NCI-H2081 (cell line): ENCODE results near the gene NPAS3.

ENCODE experiments used
- DNase-seq, 2 experiments: peaks; one replicate each; lab custom pipeline; 2025; lab: John Stamatoyannopoulos, UW

The NPAS3 gene

DNA sequence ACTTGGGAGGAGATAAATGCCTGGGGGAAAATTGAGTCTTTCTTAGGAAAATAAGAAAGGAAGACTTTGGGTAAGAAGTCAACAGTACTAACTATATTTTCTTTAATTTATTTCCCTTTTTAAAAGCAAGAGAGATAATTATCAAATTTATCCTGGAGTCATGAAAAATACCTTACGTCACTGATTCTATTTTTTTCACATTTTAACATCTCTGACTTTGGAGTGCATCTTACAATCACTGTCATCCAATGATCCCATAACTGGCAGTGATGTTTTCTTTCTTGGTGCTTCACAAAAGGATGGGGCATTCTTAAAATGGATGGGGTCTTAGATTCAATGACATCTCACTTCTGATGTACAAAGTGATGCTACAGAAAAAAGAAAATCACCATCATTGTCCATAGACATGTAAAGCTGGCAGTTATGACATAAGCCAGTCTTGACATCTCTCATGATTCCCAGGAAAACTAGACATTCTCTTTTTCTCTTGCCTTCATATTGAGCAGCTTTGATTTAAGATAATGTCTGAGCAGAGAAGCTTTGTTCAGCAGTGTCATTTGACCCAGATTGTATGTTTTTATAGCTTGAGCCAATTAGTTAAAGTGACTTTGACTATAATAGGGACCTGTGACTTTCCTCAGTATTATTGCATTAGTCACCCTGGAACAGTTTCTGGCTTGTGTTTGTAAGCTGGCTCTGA lies 776.0 kb downstream of the NPAS3 start:
- peak in 1 of 2 experiments; percentile 5 for DNase-seq

DNA sequence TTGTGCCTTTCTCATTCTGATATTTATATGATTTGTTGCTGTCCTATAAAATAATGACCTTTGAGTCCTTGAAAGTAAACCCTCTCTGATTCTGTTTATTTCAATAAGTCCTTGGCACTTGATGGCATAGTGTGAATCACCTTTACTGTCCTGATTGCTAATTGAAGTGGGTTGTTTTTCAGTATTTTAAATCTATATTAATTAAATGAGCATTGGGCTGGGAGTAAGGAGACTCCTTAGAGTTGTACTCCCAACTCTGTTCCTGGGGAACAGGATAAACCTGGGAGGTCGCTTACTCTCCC lies 776.5 kb downstream of the NPAS3 start:
- no peak for DNase-seq

DNA sequence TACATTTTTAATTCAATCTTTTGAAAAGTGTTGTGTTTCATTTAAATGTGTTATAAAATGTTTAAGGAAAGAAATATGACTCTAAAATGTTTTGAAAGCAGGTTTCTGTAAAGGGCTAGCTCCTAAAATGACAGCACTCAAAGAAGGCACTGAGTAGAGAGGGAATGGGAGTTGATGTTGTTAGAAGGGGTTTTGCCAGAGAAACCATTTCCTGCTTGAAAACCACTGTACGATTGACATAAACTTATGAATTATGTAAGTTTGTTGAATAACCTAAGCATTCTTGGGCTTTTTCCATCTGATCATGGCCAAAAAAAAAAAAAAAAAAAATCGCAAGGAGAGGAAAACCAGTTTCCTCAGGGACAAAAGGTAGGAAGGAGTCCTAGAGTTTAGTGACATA lies 778.2 kb downstream of the NPAS3 start:
- DNase-seq, result no peak

DNA sequence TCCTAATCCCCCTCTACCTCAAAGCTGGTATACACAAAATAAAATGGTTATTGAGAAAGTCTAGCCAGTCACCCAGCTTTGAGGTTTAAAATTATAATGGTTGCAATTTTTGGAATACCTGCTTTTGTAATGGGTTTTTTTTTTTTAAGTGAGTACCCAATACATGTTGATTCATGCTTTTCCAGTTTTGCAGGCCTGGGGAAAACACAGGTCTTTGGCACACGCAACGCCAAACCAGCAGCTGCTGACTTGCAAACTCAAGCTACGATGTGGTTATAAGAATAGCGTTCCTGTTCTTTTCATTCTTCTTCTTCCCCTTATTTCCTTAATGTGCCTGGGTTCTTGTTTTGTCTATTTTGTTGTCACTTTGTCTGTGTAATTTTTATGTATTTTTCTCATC lies 779.2 kb downstream of the NPAS3 start:
- no peak for DNase-seq

DNA sequence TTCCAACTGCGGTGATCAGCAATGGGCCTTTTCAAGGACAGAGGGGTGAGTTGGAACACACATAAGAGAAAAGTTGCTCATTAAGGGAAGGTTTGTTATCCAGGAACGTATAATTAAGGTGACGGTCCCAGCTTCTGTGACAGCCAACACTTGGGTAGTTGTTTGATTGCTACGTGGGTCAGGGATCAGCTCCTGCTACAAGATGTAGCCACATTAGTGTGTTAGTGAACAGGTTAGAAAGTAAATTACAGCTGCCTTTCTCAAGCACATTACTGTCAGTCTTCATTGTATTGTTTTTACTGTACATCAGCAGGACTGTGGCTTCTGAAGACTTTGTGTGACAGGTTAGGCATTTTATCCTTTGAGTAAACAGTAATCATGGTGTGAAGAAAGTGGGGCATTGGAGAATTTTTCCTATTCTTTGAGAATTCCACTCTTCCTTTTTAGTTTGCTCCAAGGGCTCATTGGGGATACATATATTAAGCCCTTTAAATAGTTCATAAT lies 781.7 kb downstream of the NPAS3 start:
- DNase-seq, result peak in 1 of 2 experiments; percentile 24

DNA sequence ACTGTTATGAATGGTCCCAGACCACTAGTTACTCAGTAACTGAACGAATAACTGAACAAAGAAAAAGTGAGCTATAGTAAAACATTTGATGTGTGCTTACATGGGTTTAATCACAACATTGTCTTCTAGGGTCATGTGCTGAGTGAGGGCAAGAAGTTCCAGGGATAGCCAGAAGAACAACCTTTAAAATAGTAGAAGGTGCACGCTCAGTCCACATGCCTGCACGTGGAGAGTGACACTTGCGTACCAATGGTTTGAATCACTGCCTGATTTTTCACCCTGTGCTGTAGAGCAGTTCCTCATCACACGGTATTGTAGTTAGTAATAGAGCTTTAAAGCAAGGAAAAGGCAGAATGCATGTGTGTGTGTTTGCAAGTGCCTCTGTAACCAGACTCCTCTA lies 788.0 kb downstream of the NPAS3 start:
- no peak for DNase-seq

DNA sequence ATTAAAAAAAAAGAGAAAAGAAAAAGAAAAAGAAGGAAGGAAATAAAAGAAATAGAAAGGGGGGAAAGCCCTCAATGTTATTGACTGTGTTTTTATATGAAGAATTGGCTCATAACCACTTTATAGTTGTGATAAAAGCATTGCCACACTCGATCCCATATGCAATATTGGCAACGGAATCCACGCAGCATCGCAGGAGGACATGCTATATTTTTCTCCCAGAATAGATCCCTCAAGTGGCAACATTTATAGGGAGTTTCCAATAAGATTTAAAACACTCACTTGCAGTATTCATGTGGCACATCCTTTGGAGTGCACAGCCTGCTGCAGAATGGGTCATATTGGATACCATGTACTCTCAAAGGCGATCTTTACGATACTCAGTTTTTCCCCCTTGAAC lies 788.9 kb downstream of the NPAS3 start:
- DNase-seq, result no peak

DNA sequence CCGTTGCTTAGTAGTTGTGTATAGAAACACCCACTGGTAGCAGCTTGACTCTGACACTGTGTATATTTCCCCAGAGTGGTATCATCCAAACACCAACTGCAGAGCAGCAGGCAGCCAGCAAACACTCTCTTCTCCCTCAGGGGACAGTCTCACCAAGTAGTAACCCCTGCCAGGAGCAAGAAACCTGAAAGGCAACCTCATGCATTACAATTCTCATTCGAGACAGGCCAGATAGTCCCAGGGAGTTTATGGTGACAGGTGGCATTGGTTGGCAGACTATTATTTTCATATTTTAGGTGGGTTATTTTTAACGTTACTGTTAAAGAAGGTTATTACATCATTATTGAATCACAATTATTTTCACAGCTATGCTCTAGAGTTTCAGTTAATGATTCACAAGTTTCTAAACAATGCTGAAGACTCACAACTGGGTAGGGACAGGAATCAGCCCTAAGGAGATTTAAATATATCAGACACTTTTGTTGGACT lies 789.4 kb downstream of the NPAS3 start:
- peak in 1 of 2 experiments; percentile 27 for DNase-seq

DNA sequence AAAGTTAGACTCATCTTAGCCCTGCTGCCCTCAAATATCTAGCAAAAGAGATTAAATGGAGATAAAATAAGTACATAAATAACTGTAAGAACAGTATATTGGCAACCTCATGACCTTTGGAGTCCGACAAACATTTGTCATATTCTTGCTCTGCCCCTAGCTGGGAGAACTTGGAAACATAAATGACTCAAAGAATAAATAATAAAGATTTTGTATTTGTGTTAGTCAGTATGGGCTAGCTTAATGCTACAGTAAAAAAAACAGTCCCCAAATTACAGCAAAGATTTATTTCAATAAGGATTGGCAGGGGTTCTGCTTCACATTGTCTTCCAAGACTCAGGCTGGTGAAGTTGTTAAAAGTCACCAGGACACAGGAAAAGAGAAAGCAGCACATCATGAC lies 791.5 kb downstream of the NPAS3 start:
- no peak for DNase-seq

DNA sequence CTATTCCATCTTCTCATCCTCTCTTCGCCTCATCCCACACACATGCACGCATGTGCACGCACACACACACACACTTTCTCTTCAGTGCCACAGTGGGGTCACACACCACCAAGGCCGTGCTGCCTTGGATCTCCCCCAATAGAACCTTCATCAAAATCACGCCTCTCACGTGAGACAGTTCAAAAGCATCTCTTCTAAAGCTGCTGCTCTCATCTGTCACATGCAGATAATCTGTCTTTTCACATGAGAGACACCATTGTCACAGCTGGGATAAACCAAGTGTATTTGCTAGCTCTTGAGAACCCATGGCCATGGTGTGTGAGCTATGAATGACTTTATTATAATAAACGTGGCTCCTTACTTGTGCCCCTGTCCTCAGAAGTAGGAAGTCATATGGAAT lies 793.5 kb downstream of the NPAS3 start:
- DNase-seq, result no peak

DNA sequence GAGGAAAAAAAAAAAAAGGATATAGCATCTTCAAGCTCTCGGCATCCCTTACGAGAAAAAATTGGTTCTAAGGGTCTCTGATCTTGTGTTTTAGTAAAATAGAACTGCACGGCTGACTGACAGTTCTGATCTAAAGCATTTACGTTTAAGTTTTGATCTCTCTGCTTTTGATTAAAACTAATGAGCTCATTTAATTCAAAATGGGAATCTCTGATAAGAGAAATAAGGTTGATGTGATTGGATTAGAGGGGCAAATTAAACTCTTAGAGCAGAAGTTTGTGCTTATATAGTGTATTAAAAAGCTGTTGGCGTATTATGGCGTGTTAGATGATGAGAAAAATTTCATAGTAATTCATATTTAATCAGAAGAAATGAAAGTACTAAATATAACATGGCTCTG lies 794.6 kb downstream of the NPAS3 start:
- DNase-seq, result no peak

DNA sequence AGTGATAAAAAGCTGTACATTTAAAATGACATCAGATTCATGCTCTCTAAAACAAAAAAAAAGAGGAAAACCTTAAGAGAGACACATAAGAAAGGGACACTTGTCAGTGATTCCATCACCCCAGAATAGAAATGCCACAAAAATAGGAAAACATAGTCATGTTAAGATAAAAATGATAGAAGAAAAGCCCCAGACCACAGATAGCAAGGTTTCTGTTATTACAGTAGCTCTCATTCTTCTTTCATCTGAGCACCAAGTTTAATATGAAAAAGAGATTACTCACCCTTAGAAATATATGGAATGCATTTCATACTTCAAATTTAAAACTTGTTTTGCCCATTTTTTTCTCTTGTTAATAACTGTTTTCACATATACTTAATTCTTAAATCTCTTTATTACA lies 795.0 kb downstream of the NPAS3 start:
- DNase-seq, result no peak

DNA sequence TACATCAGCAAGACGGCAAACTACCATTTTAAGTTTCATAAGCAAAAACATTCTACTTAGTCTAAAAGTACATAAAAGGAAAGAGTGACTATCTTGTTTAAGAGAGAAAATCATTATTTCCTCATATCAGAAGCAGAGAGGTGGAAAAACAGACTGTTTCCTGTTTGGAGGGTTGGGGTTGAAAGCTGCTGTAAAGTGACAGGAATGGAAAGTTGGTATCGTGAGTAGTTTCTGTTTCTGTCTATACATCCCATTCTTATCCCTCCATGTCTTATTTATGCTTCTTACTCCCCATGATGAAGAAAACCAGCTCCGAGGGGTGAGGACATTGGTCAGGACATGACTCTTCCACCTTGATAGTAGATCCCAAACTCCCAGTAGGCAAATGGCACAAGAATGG lies 795.7 kb downstream of the NPAS3 start:
- no peak for DNase-seq

DNA sequence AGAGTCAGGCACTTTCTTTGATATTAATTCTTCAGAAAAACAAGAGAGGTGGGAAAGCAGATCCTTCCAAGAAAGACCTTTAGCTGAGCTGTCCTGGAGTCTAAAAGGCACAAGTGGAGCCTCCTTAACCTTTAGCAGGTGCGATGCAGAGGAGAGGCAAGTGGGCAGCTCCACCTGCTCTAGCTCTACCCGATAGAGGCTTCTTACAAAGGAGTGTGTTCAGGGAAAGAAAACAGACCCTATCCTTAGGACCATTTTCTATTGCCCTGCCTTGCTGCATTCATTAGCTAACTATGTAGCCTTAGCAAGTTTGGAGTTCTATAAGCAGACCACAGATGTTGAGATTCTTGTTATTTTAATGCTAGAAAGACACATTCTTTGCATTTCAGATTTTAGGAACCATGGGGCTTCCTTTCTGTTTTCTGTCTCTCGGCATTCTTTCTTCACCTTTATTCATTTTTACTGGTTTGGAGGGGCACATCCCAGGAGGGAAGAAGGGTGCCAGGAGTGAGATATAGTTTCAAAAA lies 797.7 kb downstream of the NPAS3 start:
- no peak for DNase-seq

DNA sequence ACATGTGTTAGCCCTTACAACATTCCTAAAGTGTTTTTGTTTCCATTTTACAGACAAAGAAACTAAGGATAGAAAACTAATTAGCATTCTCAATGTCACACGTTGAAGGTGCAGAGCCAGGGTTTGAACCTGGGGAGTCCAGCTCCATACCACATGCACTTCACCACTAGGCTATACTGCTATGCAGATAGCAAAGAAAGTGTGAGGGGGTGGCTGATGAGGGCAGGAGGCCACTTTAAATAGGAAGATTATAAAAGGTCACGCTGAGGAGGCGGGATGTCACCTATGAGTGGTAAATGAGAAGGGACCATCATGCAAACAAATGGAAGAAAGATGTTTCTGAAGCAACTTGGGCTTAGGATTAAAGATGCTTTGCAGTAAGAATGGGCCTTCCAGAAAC lies 798.3 kb downstream of the NPAS3 start:
- DNase-seq, result no peak

DNA sequence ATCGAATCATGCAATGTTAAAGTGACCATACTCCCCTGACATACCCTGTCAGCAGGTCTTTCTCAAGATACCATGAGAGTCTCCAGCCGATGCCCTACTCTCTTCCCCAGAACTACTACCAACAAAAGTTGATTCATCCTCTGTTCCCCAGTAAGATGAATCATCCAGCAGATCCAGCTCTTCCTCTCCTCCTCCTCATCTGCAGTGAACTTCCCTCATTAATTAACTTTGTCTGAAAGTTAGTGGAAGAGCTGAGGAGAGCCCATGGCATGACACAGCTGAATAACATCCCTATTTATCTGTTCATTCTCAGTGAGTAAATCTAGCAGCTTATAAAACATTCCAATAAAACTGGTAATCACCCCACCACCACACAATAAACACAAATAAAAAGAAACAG lies 798.8 kb downstream of the NPAS3 start:
- DNase-seq, result no peak

DNA sequence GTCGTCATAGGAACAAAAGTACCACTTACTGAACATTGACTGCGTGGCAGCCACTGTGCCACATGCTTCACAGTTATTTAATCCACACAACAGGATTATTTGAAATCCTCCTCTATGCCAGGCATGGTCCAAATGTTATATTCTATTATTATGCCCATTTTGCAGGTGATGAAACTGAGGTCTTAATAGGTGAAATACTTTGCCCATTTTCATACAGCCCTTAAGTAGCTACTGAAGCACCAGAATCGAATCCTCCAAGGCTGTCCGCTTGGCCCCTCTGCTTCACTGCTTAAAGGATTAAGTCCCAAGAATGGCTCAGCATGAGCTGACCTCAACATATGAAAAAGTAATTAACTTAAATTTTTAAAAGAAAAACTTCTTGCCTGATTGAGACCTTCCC lies 799.4 kb downstream of the NPAS3 start:
- DNase-seq, result no peak

DNA sequence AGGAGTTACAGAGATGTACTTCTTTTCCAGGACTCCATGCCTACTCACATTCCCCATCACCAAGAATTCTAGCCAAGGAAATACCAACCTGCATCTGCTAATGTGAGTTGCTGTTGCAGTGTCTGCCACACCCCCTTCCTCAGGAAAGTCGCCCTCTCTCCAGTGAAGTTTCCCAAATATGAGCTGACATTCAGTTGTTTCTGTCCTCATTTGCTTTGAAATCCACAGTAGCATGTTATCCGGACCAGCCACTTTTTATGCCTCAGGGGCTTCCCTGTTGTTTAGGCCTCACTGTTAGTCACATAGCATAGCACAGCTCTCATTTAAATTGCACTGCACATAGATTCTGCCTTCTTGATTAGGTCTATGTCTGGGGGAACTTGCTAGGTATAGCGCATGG lies 799.8 kb downstream of the NPAS3 start:
- DNase-seq, result no peak

DNA sequence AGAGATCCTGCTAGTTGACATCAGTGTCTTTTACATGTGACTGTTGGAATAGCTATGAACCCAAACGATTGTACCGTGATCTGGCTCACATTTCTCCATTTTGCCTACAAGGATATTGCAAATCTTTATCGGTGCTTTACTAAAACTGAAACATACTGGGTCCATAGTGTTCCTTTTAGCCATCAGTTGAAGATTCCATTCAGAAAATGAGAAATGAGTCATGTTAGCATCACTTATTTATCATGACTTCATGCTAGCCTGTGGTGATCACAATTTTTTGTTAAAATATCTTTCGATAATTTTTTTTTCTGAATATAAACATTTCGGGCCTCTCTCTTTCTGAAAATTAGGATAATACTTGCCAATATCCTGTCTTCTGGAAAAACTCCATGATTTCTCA lies 801.9 kb downstream of the NPAS3 start:
- no peak for DNase-seq

DNA sequence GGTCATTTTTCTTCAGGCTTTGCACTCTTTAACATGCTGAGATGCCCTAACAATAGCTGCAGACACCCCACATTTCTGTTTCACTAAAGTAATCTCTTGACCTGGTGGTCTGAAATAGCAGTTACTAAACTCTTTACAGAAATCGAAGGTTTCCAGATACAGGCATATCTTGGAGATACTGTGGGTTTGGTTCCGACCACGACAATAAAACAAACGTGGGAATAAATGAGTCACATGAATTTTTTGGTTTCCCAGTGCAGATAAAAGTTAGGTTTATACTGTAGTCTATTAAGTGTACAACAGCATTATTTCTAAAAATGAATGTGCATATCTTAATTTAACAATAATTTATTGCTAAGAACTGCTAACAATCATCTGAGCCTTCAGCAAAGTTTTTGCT lies 803.5 kb downstream of the NPAS3 start:
- no peak for DNase-seq

DNA sequence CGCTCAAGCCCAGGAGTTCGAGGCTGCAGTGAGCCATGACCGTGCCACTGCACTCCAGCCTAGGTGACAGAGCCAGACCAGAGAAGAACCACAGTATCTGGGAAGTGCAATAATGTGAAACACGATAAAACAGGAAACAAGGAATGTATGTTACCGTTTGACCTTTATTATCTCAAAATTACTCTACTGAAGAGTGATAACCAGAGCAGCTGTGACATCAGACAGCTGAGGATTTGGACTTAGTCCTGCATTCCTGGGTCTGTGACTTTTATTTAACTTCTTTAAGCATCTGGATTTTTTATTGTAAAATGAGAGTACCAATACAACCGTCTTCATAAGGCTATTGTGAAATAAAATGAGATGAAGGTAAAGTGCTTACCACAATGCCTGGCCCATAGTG lies 806.5 kb downstream of the NPAS3 start:
- no peak for DNase-seq

DNA sequence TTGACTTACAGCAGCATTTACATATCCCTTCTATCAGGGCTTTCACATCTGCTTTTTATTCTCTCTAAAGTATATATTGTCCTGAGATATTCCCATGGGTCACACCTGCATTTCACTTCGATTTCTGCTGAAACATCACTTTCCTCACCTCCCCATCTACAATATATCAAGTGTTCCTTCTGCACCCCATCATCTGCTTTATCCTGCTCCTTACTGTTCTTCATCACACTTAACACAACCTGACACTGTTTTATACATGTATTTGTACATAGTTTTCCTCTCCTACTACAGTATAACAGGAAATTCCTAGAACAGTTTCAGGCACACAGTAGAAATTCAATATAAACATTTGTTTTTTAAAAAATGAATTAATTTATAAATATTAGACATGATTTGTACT lies 809.1 kb downstream of the NPAS3 start:
- DNase-seq, result no peak

DNA sequence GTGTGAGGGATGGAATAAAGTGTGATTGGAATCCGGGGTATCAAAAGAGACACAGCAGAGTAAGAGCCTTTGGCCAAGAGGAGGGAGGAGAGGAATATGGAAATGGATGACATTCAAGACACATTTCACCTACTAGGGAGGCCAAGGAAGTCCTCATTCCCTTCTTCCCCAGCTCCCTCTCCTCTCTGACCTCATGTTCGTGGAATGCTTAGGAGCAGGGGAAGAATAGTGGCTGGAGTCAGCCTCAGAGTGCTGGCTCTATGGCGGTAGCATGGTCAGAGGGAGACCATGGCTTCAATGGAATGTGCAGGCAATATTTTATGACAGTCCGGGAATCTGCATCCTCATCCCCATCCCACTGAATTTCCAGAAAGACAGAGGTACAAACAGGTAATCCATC lies 815.6 kb downstream of the NPAS3 start:
- no peak for DNase-seq

DNA sequence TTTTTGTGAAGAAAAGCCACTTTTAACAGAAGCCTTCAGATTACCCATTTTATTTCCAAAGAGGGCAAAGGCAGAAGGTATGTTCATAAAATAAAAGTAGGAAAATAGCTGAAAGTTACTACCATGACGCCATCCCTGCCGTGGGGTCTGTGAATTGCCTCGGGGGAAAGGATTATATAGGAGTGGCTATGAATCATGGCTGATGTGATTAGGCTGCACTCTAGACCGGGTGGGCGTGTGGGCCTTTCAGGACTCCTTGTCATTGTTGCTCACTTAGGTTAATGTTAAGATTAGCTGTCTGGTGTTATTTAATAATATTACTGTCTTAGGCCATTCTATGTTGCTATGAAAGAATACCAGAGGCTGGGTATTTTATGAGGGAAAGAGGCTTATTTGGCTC lies 816.7 kb downstream of the NPAS3 start:
- DNase-seq, result no peak
